H9 (cell line): ENCODE data around the gene CFAP97. TPM values are rescaled to one million over a fixed set of nuclear protein-coding genes. Genes with fewer than 3 reads are reported as not detected.

Experiments
- DNase-seq: peaks from one replicate; pipeline ENCODE4 v3.0.0-alpha.2; 2017
- H2AFZ ChIP-seq: one replicate; pipeline ENCODE4 v1.6.1; 2013; ENCODE audit warnings: mild to moderate bottlenecking, low read length, control low read depth, moderate library complexity
- H2AK5ac ChIP-seq: 2 replicates; pipeline ENCODE4 v1.6.1; 2013; ENCODE audit warnings: low read length, control low read depth, mixed read lengths; ENCODE audit not compliant: insufficient read length
- H2BK120ac ChIP-seq: one replicate; pipeline ENCODE4 v1.6.1; 2013; ENCODE audit warnings: low read depth, mild to moderate bottlenecking, low read length, control low read depth, inconsistent platforms; ENCODE audit not compliant: poor library complexity, severe bottlenecking
- H2BK12ac ChIP-seq: 2 replicates; pipeline ENCODE4 v1.6.1; 2013; ENCODE audit warnings: low read length, control low read depth, mixed read lengths, low read depth; ENCODE audit not compliant: insufficient read length
- H2BK15ac ChIP-seq: 2 replicates; pipeline ENCODE4 v1.6.1; 2013; ENCODE audit warnings: low read depth, low read length, control low read depth
- H2BK20ac ChIP-seq: one replicate; pipeline ENCODE4 v1.6.1; 2013; ENCODE audit warnings: low read depth, mild to moderate bottlenecking, low read length, control low read depth, inconsistent platforms; ENCODE audit not compliant: poor library complexity, severe bottlenecking
- H2BK5ac ChIP-seq: 2 replicates; pipeline ENCODE4 v1.6.1; 2013; ENCODE audit warnings: low read length, control low read depth, mixed read lengths; ENCODE audit not compliant: insufficient read length
- H3K14ac ChIP-seq: 2 replicates; pipeline ENCODE4 v1.6.1; 2013; ENCODE audit warnings: low read length, control low read depth; ENCODE audit not compliant: insufficient read depth
- H3K18ac ChIP-seq: 2 replicates; pipeline ENCODE4 v1.6.1; 2013; ENCODE audit warnings: low read depth, mild to moderate bottlenecking, mixed read lengths, low read length, control low read depth; ENCODE audit not compliant: insufficient read length
- H3K23ac ChIP-seq: 2 replicates; pipeline ENCODE4 v1.6.1; 2013; ENCODE audit warnings: low read length, control low read depth, mixed read lengths, low read depth; ENCODE audit not compliant: insufficient read length
- H3K23me2 ChIP-seq: 2 replicates; pipeline ENCODE4 v1.6.1; 2013; ENCODE audit warnings: low read depth, mild to moderate bottlenecking, mixed read lengths, low read length, control low read depth; ENCODE audit not compliant: insufficient read length, poor library complexity, severe bottlenecking
- H3K27ac ChIP-seq: 2 replicates; pipeline ENCODE4 v1.5.1; 2013; ENCODE audit warnings: low read length, control low read depth, mixed read lengths, low read depth; ENCODE audit not compliant: insufficient read length
- H3K27me3 ChIP-seq: 2 replicates; pipeline ENCODE4 v1.6.1; 2013; ENCODE audit warnings: low read length, control low read depth, inconsistent platforms; ENCODE audit not compliant: insufficient read depth
- H3K4ac ChIP-seq: 2 replicates; pipeline ENCODE4 v1.6.1; 2013; ENCODE audit warnings: low read depth, mild to moderate bottlenecking, control low read depth, inconsistent platforms, low read length, moderate library complexity
- H3K4me1 ChIP-seq: 2 replicates; pipeline ENCODE4 v1.6.1; 2013; ENCODE audit warnings: low read length, control low read depth, inconsistent platforms; ENCODE audit not compliant: insufficient read depth
- H3K4me2 ChIP-seq: 2 replicates; pipeline ENCODE4 v1.6.1; 2013; ENCODE audit warnings: low read length, control low read depth, mixed read lengths; ENCODE audit not compliant: insufficient read length, insufficient read depth
- H3K56ac ChIP-seq: 2 replicates; pipeline ENCODE4 v1.6.1; 2013; ENCODE audit warnings: low read depth, mild to moderate bottlenecking, mixed read lengths, low read length, control low read depth; ENCODE audit not compliant: insufficient read length
- H3K79me1 ChIP-seq: 2 replicates; pipeline ENCODE4 v1.6.1; 2013; ENCODE audit warnings: low read depth, mild to moderate bottlenecking, moderate library complexity, low read length, control low read depth, inconsistent platforms; ENCODE audit not compliant: insufficient read depth, poor library complexity, severe bottlenecking
- H3K79me2 ChIP-seq: 2 replicates; pipeline ENCODE4 v1.6.1; 2013; ENCODE audit warnings: low read length, control low read depth, inconsistent platforms; ENCODE audit not compliant: insufficient read depth
- H3K9ac ChIP-seq: 2 replicates; pipeline ENCODE4 v1.6.1; 2013; ENCODE audit warnings: low read length, control low read depth, mixed read lengths; ENCODE audit not compliant: insufficient read length; ENCODE audit errors: extremely low read depth
- H3K9me3 ChIP-seq: one replicate; pipeline ENCODE4 v1.6.1; 2013; ENCODE audit warnings: low read depth, low read length, inconsistent platforms; ENCODE audit not compliant: control insufficient read depth
- H3T11ph ChIP-seq: one replicate; pipeline ENCODE4 v1.6.1; 2013; ENCODE audit warnings: mild to moderate bottlenecking, low read length, control low read depth, inconsistent platforms
- H4K20me1 ChIP-seq: one replicate; pipeline ENCODE4 v1.6.1; 2013; ENCODE audit not compliant: control insufficient read depth, insufficient read length, insufficient read depth
- H4K5ac ChIP-seq: 2 replicates; pipeline ENCODE4 v1.6.1; 2013; ENCODE audit warnings: low read depth, mild to moderate bottlenecking, mixed read lengths, low read length, control low read depth; ENCODE audit not compliant: insufficient read length
- H4K8ac ChIP-seq: replicated peaks from 2 replicates; pipeline ENCODE4 v1.6.1; 2013; ENCODE audit warnings: low read length, control low read depth, mixed read lengths, low read depth; ENCODE audit not compliant: insufficient read length
- H4K91ac ChIP-seq: 2 replicates; pipeline ENCODE4 v1.6.1; 2013; ENCODE audit warnings: low read depth, mild to moderate bottlenecking, moderate library complexity, mixed read lengths, low read length, control low read depth; ENCODE audit not compliant: insufficient read length
- H3K27ac Mint-ChIP-seq, 3 experiments: 2 replicates in 2 of 3; 3 replicates in 1 of 3; pipeline ENCODE4 v1.8.0; 2020 to 2021; ENCODE audit warnings: mixed read lengths in 3 of 3, mild to moderate bottlenecking in 1 of 3, moderate library complexity in 1 of 3
- H3K27me3 Mint-ChIP-seq: 2 replicates; pipeline ENCODE4 v1.8.0; 2021; ENCODE audit warnings: low read depth, mild to moderate bottlenecking, moderate library complexity, mixed read lengths
- H3K36me3 Mint-ChIP-seq, 3 experiments: 2 replicates in 2 of 3; 3 replicates in 1 of 3; pipeline ENCODE4 v1.8.0; 2020 to 2021; ENCODE audit warnings: low read depth in 3 of 3, mixed read lengths in 3 of 3; ENCODE audit not compliant: insufficient read depth in 1 of 3
- H3K4me1 Mint-ChIP-seq, 2 experiments: 2 replicates each; pipeline ENCODE4 v1.8.0; 2020; ENCODE audit warnings: mixed read lengths in 2 of 2
- H3K4me3 Mint-ChIP-seq, 2 experiments: 2 replicates in 1 of 2; 3 replicates in 1 of 2; pipeline ENCODE4 v1.8.0; 2020 to 2021; ENCODE audit warnings: mild to moderate bottlenecking in 2 of 2, mixed read lengths in 2 of 2, moderate library complexity in 1 of 2
- H3K9me3 Mint-ChIP-seq, 2 experiments: 2 replicates in 1 of 2; 3 replicates in 1 of 2; pipeline ENCODE4 v1.8.0; 2020; ENCODE audit warnings: mild to moderate bottlenecking in 2 of 2, mixed read lengths in 2 of 2, moderate library complexity in 1 of 2
- CTCF ChIP-seq: fragments of 200-600 bp; sonication (generic); conservative IDR thresholded peaks from 3 replicates; pipeline ENCODE4 v1.8.0; 2021; ENCODE audit warnings: antibody characterized with exemption, mild to moderate bottlenecking
- WGBS: extraction: QIAGEN DNeasy Blood & Tissue Kit; methylation state at CpG from one replicate; pipeline ENCODE4 v1.1.7; 2013; ENCODE audit warnings: missing lambda C conversion rate, low lambda C conversion rate, mixed read lengths; ENCODE audit not compliant: insufficient read length; ENCODE audit errors: extremely low coverage; 5-methylcytosine and 5-hydroxymethylcytosine counted together
- total RNA-seq: library from RNA; stranded (reverse); gene quantifications from 2 replicates; pipeline ENCODE4 v1.2.1, GENCODE V29; 2021

Gene CFAP97
- total RNA-seq, 1 experiment from 2014 or later = 39.3 TPM

- peak; percentile 89 for DNase-seq
- Histone ChIP-seq H2BK5ac (no peak within 1 kb of the TSS), H3K23me2 (peaks cover 6% of the 10 kb centered on the region), H2BK120ac (no peak within 1 kb of the TSS), H3K23ac (no peak within 1 kb of the TSS), H3K27ac (no peak within 1 kb of the TSS), H2BK20ac (no peak within 1 kb of the TSS), H3K79me1 (no peaks in the 10 kb centered on the region), H4K20me1 (no peaks in the 10 kb centered on the region), H2BK15ac (no peak within 1 kb of the TSS), H3K27me3 (no peaks in the 10 kb centered on the region; the same call in 1 of the 2 replicates), H2AFZ (no peak within 1 kb of the TSS), H3K4me1 (peaks cover 5% of the 10 kb centered on the region), H2AK5ac (no peak within 1 kb of the TSS), H3K56ac (no peak within 1 kb of the TSS), H4K5ac (no peak within 1 kb of the TSS), H2BK12ac (no peak within 1 kb of the TSS), H4K91ac (no peak within 1 kb of the TSS), H3T11ph (no peak within 1 kb of the TSS), H4K8ac (no peak within 1 kb of the TSS), H3K9me3 (no peaks in the 10 kb centered on the region), H3K18ac (peak within 1 kb of the TSS; percentile 2), H3K79me2 (peaks cover 2% of the 10 kb centered on the region; the same call in 1 of the 2 replicates), H3K4me2 (peak within 1 kb of the TSS; percentile 75), H3K9ac (peak within 1 kb of the TSS; percentile 53), H3K14ac (no peak within 1 kb of the TSS; the same call in 1 of the 2 replicates), H3K4ac (no peak within 1 kb of the TSS)
- TF ChIP-seq CTCF = peak; percentile 26; the same call in 2 of the 3 replicates
- Mint-ChIP-seq H3K36me3 (peaks cover 0 to 6% (median 3%) of the 10 kb centered on the region in 3 experiments; a peak in 4 of 7 replicates), H3K27ac (peak within 1 kb of the TSS; percentile 74 to 95 (median 94); a peak in 6 of 7 replicates), H3K9me3 (0 out of 5 replicates have a peak, but pooled peaks cover 0 to 1% of the 10 kb centered on the region in 2 experiments), H3K27me3 (peaks cover 19% of the 10 kb centered on the region), H3K4me1 (peaks cover 37 to 44% of the 10 kb centered on the region in 2 experiments), H3K4me3 (peak within 1 kb of the TSS; percentile 92 to 97)
- WGBS = no CpG with 5 or more reads among the region's 72 CpGs
These were observed 5.4 kb upstream of the CFAP97 start, which contains the start of gene SNX25 for GRCh38 chr4:185209031-185209851. TSS of gene SNX25 (plus strand) at chr4:185209598. CDS start at chr4:185209827, 229 bp downstream.
